ENCODE data around the gene ZNHIT3. TPM values are rescaled to one million over a fixed set of nuclear protein-coding genes. Genes with fewer than 3 reads are reported as not detected.

ZNHIT3 gene
- total and polyA plus RNA-seq, 10 of the 15 experiments (the other 5 are each of a cell fraction or from before 2014, with no cell fraction given) = 34.1 to 128 (median 55.6) TPM

DNA sequence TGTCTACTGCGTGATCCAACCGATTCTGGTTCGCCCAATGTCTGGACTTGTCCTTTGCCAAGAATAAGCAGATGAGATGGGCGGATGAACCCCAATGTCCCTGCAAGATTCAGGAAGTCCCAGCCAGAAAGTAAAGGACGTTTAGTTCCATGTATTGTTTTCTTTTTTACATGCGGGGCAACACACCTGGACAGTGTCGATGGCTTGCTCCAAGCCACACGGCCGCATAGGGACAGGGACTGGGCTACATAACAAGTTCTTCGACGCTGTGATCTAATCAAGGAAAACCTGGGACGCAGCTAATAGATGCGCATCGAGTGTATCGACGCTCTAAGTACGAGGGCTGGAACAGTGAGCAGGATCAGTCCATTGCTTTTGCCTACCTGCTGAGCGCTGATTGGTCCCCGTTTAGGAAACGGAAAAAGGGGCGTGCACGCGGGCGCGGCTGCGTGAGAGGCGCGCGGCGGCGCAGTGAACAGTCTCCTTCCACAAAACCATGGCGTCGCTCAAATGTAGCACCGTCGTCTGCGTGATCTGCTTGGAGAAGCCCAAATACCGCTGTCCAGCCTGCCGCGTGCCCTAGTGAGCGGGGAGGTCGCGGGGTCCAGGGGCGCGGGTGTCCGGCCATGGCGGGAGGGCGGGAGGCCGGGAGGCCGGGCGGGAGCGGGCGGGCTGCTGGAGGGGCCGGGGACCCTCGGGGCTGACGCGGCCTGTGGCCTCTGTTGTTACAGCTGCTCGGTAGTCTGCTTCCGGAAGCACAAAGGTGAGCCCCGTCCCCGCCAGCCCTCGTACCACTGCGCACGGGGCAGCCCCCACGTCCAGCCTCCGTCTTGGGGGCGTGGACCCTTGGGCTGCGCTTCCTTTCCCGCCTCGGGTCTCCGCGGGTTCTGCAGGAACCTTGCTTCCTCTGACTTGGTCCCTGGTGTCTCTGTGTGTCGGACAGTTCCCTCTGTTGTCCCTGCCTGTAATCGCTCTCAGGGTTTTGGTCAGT, at the start of gene ZNHIT3 (continued):
- TF ChIP-seq SRF (IDR thresholded peaks at IDR 0.05; ENCODE audit: low read depth in 2 of 2, low read length in 2 of 2) (peak; percentile 93 to 99), CHD2 (IDR thresholded peaks at IDR 0.05; ENCODE audit: borderline replicate concordance, low read depth, low read length) (peak; percentile 79; the same call in 1 of the 2 replicates), TCF12 (IDR thresholded peaks at IDR 0.05; ENCODE audit: low read depth, low read length) (0 out of 2 replicates have a peak, but pooled peaks have one; percentile 26), SUPT20H (IDR thresholded peaks at IDR 0.05; ENCODE audit: borderline replicate concordance, control insufficient read depth, low read depth, low read length) (no peak), ESRRA (IDR thresholded peaks at IDR 0.05; ENCODE audit: low read length) (no peak), NFIC (IDR thresholded peaks at IDR 0.05; ENCODE audit: low read depth, low read length) (no peak), NR2C2 (IDR thresholded peaks at IDR 0.05; ENCODE audit: borderline replicate concordance, control insufficient read depth, insufficient read length, low read depth) (peak; percentile 99), TCF3 (IDR thresholded peaks at IDR 0.05; ENCODE audit: borderline replicate concordance, insufficient read depth, low read depth, low read length) (no peak), IKZF2 (IDR thresholded peaks at IDR 0.05) (no peak; a peak in 1 of 4 replicates), IRF3 (IDR thresholded peaks at IDR 0.05) (peak; percentile 53; the same call in 1 of the 2 replicates), ZBTB40 (IDR thresholded peaks at IDR 0.05; ENCODE audit: borderline replicate concordance) (peak; percentile 69; the same call in 1 of the 2 replicates), HDGF (IDR thresholded peaks at IDR 0.05) (0 out of 2 replicates have a peak, but pooled peaks have one; percentile 25), SMAD1 (IDR thresholded peaks at IDR 0.05; ENCODE audit: low read depth, partially characterized antibody) (peak; percentile 71), RCOR1 (conservative IDR thresholded peaks at IDR 0.05; ENCODE audit: low read depth, low read length) (0 out of 2 replicates have a peak, but pooled peaks have one; percentile 72), RELA (IDR thresholded peaks at IDR 0.05; ENCODE audit: borderline replicate concordance, partially characterized antibody) (peak; percentile 80), SMARCA5 (IDR thresholded peaks at IDR 0.05) (no peak), CREB1 (IDR thresholded peaks at IDR 0.05; ENCODE audit: low read depth) (peak; percentile 82), RUNX3 (IDR thresholded peaks at IDR 0.05; ENCODE audit: low read length) (peak; percentile 28; the same call in 1 of the 2 replicates), NFYB (IDR thresholded peaks at IDR 0.05; ENCODE audit: insufficient read depth, low read depth, low read length) (peak; percentile 79), POLR2AphosphoS5 (IDR thresholded peaks at IDR 0.05; ENCODE audit: low read length) (peak; percentile 93)
- TF ChIP-seq, protein P1, sequence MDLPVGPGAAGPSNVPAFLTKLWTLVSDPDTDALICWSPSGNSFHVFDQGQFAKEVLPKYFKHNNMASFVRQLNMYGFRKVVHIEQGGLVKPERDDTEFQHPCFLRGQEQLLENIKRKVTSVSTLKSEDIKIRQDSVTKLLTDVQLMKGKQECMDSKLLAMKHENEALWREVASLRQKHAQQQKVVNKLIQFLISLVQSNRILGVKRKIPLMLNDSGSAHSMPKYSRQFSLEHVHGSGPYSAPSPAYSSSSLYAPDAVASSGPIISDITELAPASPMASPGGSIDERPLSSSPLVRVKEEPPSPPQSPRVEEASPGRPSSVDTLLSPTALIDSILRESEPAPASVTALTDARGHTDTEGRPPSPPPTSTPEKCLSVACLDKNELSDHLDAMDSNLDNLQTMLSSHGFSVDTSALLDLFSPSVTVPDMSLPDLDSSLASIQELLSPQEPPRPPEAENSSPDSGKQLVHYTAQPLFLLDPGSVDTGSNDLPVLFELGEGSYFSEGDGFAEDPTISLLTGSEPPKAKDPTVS (IDR thresholded peaks at IDR 0.05; ENCODE audit: low read depth, low read length) = no peak
- TF ChIP-seq, protein P2, sequence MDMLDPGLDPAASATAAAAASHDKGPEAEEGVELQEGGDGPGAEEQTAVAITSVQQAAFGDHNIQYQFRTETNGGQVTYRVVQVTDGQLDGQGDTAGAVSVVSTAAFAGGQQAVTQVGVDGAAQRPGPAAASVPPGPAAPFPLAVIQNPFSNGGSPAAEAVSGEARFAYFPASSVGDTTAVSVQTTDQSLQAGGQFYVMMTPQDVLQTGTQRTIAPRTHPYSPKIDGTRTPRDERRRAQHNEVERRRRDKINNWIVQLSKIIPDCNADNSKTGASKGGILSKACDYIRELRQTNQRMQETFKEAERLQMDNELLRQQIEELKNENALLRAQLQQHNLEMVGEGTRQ (IDR thresholded peaks at IDR 0.05; ENCODE audit: borderline replicate concordance, low read depth, low read length) = no peak
